ENCODE measurements around the gene SLIT1.
A peak's percentile ranks its signal among the peaks of the same experiment; 100 is the strongest.

SLIT1 gene

DNA sequence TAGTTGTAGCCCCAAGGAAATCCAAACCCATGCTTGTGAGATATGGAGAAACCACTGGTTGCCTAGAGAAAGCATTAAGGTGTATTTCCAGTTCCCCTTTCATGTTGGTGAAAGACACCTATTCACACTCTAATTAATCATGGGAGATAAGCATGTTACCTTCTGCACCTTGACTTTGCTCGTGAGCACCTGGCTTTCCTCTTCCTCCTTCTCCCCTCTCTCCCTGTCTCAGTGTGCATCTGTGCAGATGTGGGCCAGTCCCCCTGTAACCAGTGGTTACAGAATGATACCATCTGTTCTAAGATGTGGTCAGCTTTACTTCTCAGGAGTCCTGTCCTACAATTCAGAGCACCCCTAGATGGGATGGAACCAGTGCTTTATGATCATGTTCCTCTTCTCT, 193.0 kb downstream of the SLIT1 start:
- DNase-seq (ENCODE audit: extremely low spot score): no peak
- ChIA-PET CTCF (no interaction called here), POLR2A (no interaction called here)
- no peak for TF ChIP-seq FOXK2 (IDR thresholded peaks at IDR 0.05)
- TF ChIP-seq TARDBP (IDR thresholded peaks at IDR 0.05): no peak
- TF ChIP-seq BHLHE40 (IDR thresholded peaks at IDR 0.05; ENCODE audit: borderline replicate concordance): no peak
- no peak for TF ChIP-seq ARNT (IDR thresholded peaks at IDR 0.05)
- TF ChIP-seq FOXA1 (IDR thresholded peaks at IDR 0.05): no peak
- no peak for TF ChIP-seq SP1 (IDR thresholded peaks at IDR 0.05)
- TF ChIP-seq ELF4 (IDR thresholded peaks at IDR 0.05): no peak
- TF ChIP-seq CTBP1 (IDR thresholded peaks at IDR 0.05; ENCODE audit: borderline replicate concordance): no peak
- TF ChIP-seq HDGF (IDR thresholded peaks at IDR 0.05; ENCODE audit: borderline replicate concordance): no peak
- TF ChIP-seq L3MBTL2 (conservative IDR thresholded peaks at IDR 0.05): no peak
- TF ChIP-seq SUZ12 (IDR thresholded peaks at IDR 0.05): no peak
- no peak for TF ChIP-seq LEF1 (IDR thresholded peaks at IDR 0.05; ENCODE audit: borderline replicate concordance)
- TF ChIP-seq NFRKB (IDR thresholded peaks at IDR 0.05): no peak
- no peak for TF ChIP-seq FOXM1 (IDR thresholded peaks at IDR 0.05; ENCODE audit: borderline replicate concordance)
- TF ChIP-seq ZNF384 (IDR thresholded peaks at IDR 0.05): no peak
- TF ChIP-seq, protein P1, sequence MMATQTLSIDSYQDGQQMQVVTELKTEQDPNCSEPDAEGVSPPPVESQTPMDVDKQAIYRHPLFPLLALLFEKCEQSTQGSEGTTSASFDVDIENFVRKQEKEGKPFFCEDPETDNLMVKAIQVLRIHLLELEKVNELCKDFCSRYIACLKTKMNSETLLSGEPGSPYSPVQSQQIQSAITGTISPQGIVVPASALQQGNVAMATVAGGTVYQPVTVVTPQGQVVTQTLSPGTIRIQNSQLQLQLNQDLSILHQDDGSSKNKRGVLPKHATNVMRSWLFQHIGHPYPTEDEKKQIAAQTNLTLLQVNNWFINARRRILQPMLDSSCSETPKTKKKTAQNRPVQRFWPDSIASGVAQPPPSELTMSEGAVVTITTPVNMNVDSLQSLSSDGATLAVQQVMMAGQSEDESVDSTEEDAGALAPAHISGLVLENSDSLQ (IDR thresholded peaks at IDR 0.05): no peak

DNA sequence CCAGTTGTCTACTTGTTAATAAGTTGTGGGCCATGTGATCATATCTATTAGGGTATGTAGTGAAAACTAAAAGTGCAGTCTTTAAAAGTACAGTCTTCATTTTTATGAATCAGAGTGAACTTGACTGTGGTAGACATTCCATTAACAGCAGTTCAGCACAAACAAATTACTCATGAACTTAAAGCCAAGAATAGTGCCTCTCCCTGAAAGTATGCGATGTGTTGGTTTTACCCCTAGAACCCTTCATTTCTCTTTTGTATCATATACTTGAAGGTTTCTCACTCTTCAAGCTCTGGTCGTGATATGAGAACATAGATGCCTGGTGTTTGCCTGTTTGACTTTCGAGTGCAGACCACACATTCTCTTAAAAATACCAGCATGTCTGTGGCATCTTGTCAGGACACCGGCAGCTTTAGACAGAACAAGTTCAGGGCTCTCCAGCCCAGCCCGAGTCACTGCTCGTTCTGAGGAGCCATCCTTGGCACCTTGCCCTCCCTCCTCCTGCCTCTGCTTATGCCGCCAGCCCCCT, 194.4 kb downstream of the SLIT1 start:
- ChIA-PET POLR2A (no interaction called here), CTCF (no interaction called here)
- no peak for TF ChIP-seq FOXK2 (IDR thresholded peaks at IDR 0.05)
- TF ChIP-seq FOXA1 (IDR thresholded peaks at IDR 0.05): no peak
- no peak for TF ChIP-seq LEF1 (IDR thresholded peaks at IDR 0.05; ENCODE audit: borderline replicate concordance)
- TF ChIP-seq L3MBTL2 (conservative IDR thresholded peaks at IDR 0.05): no peak
- TF ChIP-seq HDGF (IDR thresholded peaks at IDR 0.05; ENCODE audit: borderline replicate concordance): no peak
- TF ChIP-seq ZNF384 (IDR thresholded peaks at IDR 0.05): no peak
- no peak for TF ChIP-seq NFRKB (IDR thresholded peaks at IDR 0.05)
- TF ChIP-seq FOXM1 (IDR thresholded peaks at IDR 0.05; ENCODE audit: borderline replicate concordance): no peak
- no peak for DNase-seq (ENCODE audit: extremely low spot score)

DNA sequence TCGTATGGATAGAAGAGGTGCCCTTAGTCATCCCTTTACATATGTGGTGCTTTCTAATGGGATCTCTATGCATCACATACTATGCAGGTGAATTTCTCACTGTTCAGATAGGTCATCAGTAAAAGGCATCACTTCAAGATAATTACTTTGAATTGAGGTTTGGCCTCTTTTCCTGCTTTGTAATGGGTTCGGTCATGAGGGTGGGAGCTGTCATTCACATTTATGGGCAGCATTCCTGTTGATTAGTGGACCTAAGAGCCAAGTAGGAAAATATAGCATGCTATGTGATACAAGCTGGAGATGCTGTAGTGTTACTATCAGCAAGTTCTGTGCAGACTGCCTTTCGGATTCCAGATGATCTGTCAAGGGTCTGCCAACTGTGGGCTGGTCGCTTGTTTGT, 197.3 kb downstream of the SLIT1 start:
- ChIA-PET CTCF (no interaction called here), POLR2A (no interaction called here)
- TF ChIP-seq CTBP1 (IDR thresholded peaks at IDR 0.05; ENCODE audit: borderline replicate concordance) (no peak), HDGF (IDR thresholded peaks at IDR 0.05; ENCODE audit: borderline replicate concordance) (no peak), TARDBP (IDR thresholded peaks at IDR 0.05) (no peak)
- TF ChIP-seq, protein P1 (IDR thresholded peaks at IDR 0.05): peak; percentile 79
- DNase-seq (ENCODE audit: extremely low spot score): no peak

DNA sequence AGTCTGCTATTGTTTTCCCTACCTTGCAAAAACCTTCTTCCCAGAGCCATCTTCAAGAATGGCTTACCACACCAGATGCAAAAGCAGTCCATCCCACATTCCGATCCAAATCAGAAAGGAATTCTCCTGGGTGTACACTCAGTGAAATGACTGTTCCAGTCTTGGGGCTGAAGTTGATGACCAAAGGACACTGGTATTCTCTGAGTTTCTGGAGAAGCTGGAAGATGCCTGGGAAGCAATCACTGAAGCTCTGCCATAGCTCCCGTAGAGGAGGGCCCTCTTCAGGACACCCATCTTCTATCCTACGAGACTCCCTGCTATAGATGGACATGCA, 197.9 kb downstream of the SLIT1 start:
- ChIA-PET POLR2A (no interaction called here), CTCF (interaction anchor here (1.3 kb wide), 1 partner anchor 38 kb away, joined by 4 read pairs; no protein-coding TSS in a partner anchor)
- TF ChIP-seq FOXA1 (IDR thresholded peaks at IDR 0.05) (no peak), HDGF (IDR thresholded peaks at IDR 0.05; ENCODE audit: borderline replicate concordance) (no peak), ARNT (IDR thresholded peaks at IDR 0.05) (no peak), SP1 (IDR thresholded peaks at IDR 0.05) (no peak)
- DNase-seq (ENCODE audit: extremely low spot score): no peak

DNA sequence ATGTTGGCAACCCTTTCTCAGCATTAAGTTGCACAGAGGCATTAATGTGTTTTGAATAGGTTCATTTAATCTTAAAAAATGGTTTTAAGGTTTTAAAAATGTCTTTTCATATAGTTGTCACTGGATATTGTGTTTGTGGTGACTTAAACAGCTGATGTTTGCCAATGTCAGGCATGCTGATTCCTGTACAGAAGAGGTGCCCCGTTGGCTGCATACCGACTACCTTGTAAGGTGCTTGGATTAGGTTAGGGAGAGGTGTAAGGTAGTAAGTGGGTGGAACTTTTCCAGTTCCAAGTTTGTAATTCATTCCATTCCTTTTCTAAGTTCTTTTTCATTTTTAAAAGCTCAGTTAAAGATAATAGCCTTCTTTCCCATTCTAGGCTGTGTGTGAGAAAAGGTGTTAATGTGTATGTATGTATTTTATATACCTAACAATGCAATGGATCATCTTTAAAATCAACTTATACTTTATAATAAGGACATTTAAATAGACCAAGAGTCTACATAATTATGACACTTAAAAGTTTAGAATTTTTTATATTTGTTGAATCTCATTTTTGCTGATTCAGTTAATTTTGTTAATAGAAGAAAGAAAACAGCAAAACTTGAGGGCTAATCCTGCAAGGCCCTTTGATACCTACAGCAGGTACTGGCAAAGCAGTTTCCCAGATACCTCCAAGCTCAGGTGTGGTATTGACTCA, 198.5 kb downstream of the SLIT1 start:
- CTCF ChIA-PET: interaction anchor here (1.3 kb wide), 1 partner anchor 38 kb away, joined by 4 read pairs; no protein-coding TSS in a partner anchor
- POLR2A ChIA-PET: no interaction called here
- TF ChIP-seq ZNF384 (IDR thresholded peaks at IDR 0.05) (no peak), FOXM1 (IDR thresholded peaks at IDR 0.05; ENCODE audit: borderline replicate concordance) (no peak), FOXK2 (IDR thresholded peaks at IDR 0.05) (no peak)
- DNase-seq (ENCODE audit: extremely low spot score): no peak

DNA sequence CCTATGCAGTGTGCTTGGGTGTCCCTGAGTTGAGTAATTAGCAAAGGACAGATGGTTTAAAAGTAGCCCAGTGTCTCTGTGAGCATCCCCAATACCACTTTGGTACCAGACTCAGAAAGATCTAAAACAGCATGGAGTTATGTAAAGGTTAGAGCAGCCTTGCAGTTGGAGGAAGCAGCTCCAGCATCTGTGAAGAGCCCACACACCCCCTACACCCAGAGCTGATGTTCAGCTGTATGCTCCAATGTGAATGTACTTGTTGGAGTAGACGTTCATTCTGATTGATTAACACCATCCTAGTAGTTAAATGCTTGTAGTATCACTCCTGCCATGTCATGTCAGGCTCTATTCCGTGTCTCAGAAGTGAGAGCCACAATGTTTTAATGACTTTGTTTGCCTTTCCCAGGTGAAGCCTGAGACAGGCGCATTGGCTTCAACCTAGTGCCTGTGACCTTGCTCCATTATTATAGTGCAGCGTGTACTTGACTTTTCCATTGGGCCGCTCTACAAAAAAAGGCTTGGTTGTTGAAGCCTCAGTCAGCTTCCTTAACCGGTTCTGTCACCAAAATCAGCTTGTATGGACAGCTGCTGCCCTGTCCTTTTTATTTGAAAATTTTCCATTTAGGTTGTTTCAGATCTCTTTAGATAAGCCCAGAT, 199.4 kb downstream of the SLIT1 start:
- TF ChIP-seq SUZ12 (IDR thresholded peaks at IDR 0.05) (no peak), FOXA1 (IDR thresholded peaks at IDR 0.05) (no peak), ARNT (IDR thresholded peaks at IDR 0.05) (no peak), ELF4 (IDR thresholded peaks at IDR 0.05) (no peak), CTBP1 (IDR thresholded peaks at IDR 0.05; ENCODE audit: borderline replicate concordance) (no peak), BHLHE40 (IDR thresholded peaks at IDR 0.05; ENCODE audit: borderline replicate concordance) (no peak)
- no peak for DNase-seq (ENCODE audit: extremely low spot score)
- CTCF ChIA-PET: interaction anchor here (1.3 kb wide), 1 partner anchor 39 kb away, joined by 4 read pairs; no protein-coding TSS in a partner anchor
- POLR2A ChIA-PET: no interaction called here

DNA sequence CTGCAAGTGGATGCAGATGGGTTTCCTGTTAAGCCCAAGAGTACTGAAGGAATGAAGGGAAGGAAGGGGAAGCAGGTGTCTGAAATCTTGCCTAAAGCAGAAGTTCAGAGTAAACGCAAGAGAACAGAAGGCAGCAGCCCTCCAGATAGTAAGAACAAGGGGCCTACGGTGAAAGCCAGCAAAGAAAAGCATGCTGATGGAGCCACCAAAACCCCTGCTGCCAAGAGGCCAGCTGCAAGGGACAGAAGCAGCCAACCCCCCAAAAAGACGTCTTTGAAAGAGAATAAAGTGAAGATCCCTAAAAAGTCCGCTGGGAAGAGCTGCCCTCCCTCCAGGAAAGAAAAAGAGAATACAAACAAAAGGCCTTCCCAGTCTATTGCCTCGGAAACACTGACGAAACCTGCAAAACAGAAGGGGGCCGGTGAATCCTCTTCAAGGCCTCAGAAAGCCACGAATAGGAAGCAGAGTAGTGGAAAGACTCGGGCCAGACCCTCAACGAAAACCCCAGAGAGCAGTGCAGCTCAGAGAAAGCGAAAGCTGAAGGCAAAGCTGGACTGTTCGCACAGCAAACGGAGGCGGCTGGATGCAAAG, 201.1 kb downstream of the SLIT1 start:
- ChIA-PET POLR2A (no interaction called here), CTCF (no interaction called here)
- TF ChIP-seq FOXK2 (IDR thresholded peaks at IDR 0.05): no peak
- DNase-seq (ENCODE audit: extremely low spot score): no peak
